HG02943 (cell line): Measurements from ENCODE around the gene FGD4.
"Not testable (repeated sequence)": the region's sequence is repeated elsewhere in the genome, so short reads cannot be mapped to it uniquely, and the experiment has no call there.

Source experiments
- ATAC-seq: cut with Tn5 transposase; IDR thresholded peaks from one replicate; pipeline ENCODE4 v1.9.1; 2021; ENCODE audit warnings: mild to moderate bottlenecking, low read depth, moderate library complexity; ENCODE audit not compliant: unreplicated experiment

Gene FGD4

DNA sequence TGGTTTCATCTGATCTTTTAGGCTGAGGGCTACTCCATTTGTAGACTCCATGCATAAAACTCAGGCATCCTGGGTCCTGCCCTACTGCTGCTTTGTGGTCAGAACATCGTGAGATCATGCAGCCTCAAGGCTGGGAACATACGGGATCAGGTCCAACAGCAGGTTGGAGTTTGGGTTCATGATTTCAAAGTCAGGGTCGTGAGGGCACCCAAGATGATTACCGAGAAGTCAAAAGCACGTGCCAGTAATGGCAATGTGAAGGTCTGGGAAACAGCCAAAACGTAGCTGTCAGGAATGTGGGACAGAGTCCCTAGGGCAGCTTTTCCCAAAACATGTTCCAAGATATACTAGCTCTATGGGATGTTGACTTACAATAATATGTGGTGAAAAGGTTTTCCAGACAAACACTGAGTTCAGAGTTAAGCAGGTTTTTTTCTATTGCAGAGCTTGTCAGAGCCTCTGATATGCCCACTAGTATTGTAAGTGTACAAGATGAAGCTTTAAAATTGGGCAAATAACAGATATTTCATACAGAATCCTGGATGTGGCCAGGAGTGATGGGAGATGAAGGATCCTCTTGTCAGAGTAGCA lies 149.4 kb downstream of the FGD4 start:
- no peak for ATAC-seq

- ATAC-seq: no peak
These were observed 150.3 kb downstream of the FGD4 start for GRCh38 chr12:32549675-32550079.

DNA sequence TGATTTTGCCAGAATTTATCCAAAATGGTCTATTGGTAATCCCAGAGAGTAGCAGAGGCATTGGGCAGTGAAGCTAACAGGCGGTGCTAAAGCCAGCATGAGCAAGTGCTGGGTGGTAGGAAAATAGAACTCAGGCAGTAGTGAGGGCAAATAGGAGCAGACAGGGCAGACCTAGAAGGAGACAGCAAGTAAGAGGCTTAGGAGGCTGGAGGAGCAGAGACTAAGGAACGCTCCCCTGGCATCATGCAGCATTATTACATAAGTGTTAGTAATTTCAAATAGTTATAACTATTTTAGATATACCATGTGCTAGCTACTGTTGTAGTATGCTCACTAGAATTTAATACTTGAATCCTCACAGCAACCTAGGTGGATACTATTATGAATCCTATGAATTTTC lies 151.7 kb downstream of the FGD4 start:
- no peak for ATAC-seq

- peak; percentile 98 for ATAC-seq
These were observed 159.5 kb downstream of the FGD4 start for GRCh38 chr12:32558903-32559302.

GRCh38 chr12:32559434-32559833 lies 160.1 kb downstream of the FGD4 start:
- ATAC-seq: peak; percentile 13

DNA sequence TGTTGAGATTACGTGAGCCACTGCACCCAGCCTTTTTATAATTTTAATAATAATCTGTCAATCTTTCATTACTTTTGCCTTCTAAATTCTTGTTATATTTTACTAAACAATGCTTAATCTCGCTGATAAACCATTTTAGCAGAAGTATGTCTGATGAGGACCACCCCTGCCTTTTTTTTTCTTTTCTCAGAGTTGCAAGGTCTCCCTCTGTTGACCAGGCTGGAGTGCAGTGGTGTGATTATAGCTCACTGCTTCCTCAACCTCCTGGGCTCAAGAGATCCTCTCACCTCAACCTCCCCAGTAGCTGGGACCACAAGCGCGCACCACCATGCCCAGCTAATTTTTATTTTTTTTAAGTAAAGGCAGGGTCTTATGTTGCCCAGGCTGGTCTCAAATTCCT lies 161.2 kb downstream of the FGD4 start:
- no peak for ATAC-seq

DNA sequence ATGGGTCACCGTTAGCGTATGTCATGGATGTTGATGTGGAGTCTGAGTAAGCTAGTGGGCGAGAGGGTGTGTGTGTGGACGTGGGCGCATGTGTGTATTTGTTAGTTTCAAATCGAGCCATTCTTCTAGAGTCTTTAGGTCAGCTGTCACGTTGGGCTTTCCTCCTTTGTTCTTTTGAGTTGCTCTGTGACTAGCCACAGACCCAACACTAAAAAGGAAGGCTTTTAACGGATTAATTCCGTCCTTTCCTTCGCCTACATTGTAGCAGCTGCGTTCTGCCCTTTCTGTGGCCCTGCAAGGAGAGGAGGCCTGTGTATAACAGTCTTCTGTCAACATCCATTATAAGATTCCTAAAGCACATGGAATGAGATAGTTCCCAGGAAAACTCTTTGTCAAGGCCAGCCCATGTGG lies 162.6 kb downstream of the FGD4 start:
- ATAC-seq: no peak

DNA sequence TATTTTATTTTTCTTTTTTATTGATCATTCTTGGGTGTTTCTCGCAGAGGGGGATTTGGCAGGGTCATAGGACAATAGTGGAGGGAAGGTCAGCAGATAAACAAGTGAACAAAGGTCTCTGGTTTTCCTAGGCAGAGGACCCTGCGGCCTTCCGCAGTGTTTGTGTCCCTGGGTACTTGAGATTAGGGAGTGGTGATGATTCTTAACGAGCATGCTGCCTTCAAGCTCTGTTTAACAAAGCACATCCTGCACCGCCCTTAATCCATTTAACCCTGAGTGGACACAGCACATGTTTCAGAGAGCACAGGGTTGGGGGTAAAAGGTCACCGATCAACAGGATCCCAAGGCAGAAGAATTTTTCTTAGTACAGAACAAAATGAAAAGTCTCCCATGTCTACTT lies 163.1 kb downstream of the FGD4 start:
- ATAC-seq: not testable (repeated sequence)

DNA sequence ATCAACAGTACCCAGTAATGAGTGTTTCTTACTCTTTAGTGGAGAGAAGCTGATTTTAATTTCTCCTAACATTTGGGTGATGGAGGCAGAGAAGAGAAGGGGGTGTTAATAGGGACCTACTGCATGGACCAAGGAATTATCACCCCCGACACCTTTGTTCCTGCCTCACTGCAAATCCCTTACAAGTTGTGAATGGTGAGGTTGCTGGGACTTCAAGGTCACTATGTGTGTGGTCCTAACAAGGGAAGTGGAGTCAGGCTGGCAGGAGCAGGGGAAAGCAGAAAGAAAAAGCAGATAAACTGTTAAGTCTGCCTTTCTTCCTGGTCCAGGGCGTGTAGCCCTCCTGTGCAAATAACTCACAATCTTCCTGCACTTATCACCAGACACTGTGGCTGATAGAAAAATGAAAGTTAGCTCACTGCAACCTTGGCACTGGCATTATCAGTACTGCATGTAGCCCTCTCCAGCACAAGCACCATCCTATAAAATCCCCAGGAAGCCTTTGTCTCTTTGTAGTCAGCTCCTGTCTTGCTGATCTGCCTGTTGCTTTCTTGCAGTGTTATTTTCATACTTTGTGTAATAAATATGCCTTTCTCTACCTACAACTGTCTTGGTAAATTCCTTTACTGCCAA lies 167.4 kb downstream of the FGD4 start:
- no peak for ATAC-seq

- no peak for ATAC-seq
These were observed 167.9 kb downstream of the FGD4 start for GRCh38 chr12:32567296-32567674.

DNA sequence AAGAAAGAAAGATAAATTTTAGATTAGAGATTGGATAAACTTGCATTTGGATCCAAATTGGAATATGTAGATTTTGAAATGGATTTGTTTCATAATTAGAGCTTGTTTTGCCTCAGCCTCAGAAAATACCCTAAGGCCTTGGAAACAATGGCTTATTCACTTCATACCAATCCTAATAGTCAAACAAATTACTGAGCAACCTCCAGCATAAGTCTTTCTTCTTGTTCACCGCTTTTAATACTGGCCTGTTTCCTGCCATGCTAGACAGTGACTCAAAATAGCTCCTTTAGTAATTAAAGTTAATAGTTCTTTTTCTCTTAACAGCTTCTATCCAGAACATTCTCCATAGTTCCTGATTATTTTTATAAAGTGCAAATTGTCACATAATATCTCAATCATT lies 168.9 kb downstream of the FGD4 start:
- ATAC-seq: no peak

DNA sequence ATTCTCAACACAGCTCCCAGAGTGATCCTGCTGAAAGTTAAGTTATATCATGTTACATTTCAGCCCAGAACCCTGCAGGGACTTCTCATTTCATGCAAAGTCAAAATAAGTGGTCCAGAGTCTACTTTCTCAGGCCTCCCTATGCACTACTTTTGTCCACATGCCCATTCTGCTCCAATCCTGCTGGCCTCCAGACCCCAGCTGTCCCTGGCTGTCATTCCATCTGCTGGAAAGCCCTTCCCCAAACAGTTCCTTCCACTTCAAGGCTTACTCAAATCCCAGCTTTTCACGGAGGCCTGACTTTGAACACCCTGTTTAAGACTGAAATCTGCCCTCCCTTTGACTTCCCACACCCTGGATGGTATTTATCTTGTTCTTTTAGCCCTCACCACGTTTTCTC lies 169.9 kb downstream of the FGD4 start:
- no peak for ATAC-seq

GRCh38 chr12:32574585-32574984 lies 175.2 kb downstream of the FGD4 start:
- no peak for ATAC-seq

- ATAC-seq: no peak
These were observed 178.0 kb downstream of the FGD4 start for GRCh38 chr12:32577328-32577727.

DNA sequence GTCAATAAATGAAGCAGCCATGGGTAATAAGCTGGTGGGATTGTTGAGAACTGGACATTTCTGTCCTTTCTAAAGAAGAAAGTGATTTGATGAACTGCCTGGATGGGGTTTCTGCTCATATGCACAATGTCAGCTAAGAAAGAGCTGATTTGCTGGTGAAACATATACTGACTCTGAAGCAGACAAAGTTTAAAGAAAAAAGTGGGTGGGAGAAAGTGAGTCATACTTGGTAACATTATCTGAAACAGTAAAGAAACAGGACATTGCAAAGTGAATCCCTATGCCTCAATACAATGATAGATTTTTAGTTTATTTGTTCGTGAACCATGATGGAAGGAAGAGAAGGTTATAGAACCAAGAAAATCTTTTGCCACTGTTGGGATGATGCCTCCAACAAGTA lies 184.2 kb downstream of the FGD4 start:
- no peak for ATAC-seq

- ATAC-seq: no peak
These were observed 186.3 kb downstream of the FGD4 start for GRCh38 chr12:32585680-32586079.

- ATAC-seq: no peak
These were observed 187.0 kb downstream of the FGD4 start for GRCh38 chr12:32586390-32586789.

- ATAC-seq: no peak
These were observed 188.5 kb downstream of the FGD4 start for GRCh38 chr12:32587581-32588495.

DNA sequence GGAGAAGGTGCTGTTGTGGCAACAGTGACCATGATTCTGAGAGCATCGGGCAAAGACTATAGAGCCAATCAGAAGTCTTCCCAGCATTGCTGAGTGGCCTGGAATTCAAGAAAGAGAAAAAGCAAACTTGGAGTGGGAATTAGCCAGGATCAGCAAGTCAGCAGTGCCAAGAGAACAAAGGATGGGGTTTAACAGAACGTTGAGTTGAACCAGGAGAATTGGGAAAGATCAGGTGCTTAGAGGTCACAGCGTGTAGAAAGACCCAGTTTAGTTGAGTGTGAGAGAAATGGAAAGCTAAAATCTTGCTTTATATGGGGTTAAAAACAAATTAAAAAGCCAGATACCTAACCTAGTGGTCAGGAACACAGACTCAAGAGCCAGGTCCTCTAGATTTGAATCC lies 189.2 kb downstream of the FGD4 start:
- no peak for ATAC-seq

DNA sequence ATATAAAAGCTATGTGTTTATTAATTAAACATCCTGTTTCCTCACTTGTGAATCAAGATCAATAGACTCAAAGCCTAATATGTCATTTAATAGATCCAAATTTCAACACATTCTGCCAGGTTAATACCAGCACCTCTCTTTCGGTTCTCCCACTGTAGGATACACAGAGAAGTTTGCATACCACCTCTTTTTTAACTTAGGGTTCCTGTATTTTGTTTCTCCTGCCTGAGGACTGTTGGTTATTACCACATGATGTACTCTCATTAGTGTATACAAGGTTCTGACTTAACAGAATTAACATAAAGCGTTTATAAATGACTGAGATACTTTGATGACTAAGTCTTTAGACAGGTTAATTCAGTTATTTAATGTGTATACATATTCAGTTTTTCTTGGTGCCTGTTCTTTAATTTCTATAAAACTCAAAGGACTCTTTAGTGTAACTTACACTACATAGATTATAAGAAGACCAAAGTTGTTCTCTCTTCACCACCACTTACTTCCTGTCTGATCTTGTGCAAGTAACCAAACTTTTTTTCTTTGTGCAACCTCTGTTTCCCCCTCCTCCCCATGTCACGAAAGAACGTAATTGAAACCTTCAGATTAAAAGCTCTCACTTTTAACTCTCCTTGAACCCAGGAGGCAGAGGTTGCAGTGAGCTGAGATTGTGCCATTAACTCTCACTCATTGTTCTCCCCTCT lies 190.0 kb downstream of the FGD4 start:
- ATAC-seq: no peak

GRCh38 chr12:32595251-32595650 lies 195.9 kb downstream of the FGD4 start:
- ATAC-seq: no peak
